ENCODE results near the gene ZG16B.

DNA sequence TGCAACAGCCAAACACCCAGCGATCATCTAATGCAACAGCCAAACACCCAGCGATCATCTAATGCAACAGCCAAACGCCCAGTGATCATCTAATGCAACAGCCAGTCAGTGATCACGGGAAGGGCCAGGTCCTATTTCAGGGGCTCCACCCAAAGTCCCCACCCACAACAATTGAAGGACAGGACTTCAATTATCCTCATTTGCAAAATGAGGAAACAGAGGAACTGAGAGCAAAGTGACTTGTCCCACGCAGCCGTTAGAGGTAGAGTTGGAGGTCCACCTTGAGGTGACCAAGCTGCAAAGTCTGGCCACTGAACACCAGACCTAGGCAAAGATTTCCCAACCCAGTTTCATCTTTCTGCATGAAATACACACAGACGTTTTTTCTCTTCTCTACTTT, 3.7 kb downstream of the ZG16B start:
- TF ChIP-seq, protein P1, sequence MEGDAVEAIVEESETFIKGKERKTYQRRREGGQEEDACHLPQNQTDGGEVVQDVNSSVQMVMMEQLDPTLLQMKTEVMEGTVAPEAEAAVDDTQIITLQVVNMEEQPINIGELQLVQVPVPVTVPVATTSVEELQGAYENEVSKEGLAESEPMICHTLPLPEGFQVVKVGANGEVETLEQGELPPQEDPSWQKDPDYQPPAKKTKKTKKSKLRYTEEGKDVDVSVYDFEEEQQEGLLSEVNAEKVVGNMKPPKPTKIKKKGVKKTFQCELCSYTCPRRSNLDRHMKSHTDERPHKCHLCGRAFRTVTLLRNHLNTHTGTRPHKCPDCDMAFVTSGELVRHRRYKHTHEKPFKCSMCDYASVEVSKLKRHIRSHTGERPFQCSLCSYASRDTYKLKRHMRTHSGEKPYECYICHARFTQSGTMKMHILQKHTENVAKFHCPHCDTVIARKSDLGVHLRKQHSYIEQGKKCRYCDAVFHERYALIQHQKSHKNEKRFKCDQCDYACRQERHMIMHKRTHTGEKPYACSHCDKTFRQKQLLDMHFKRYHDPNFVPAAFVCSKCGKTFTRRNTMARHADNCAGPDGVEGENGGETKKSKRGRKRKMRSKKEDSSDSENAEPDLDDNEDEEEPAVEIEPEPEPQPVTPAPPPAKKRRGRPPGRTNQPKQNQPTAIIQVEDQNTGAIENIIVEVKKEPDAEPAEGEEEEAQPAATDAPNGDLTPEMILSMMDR (IDR thresholded peaks at IDR 0.05; ENCODE audit: low read depth, low read length, poor library complexity, severe bottlenecking) = no peak
- no peak for TF ChIP-seq EZH2phosphoT487 (IDR thresholded peaks at IDR 0.05; ENCODE audit: borderline replicate concordance, low read length)
